Esophagus muscularis mucosa (tissue), 4 donors: ENCODE data around the gene ACAA2.

Experiments
- CTCF ChIP-seq, 3 experiments: fragments of 200-600 bp in 2 of 3; fragments of 450-650 bp in 1 of 3; sonication (generic) in 2 of 3; IDR thresholded peaks; one replicate each; pipeline ENCODE4 v1.5.1; 2017 to 2019; ENCODE audit warnings: antibody characterized with exemption in 3 of 3, mild to moderate bottlenecking in 2 of 3, moderate library complexity in 1 of 3
- EP300 ChIP-seq: sonication (generic); formaldehyde crosslinking; IDR thresholded peaks from one replicate; pipeline ENCODE4 v1.6.1; 2017; ENCODE audit warnings: antibody characterized with exemption
- POLR2A ChIP-seq: fragments of 450-650 bp; IDR thresholded peaks from one replicate; pipeline ENCODE4 v1.6.1; 2017; ENCODE audit warnings: antibody characterized with exemption, moderate library complexity, mild to moderate bottlenecking, low read depth
- POLR2AphosphoS5 ChIP-seq, 2 donors: sonication (generic); formaldehyde crosslinking; IDR thresholded peaks; one replicate each; pipeline ENCODE4 v1.6.1; 2017; ENCODE audit warnings: antibody characterized with exemption in 2 of 2

- no peak for TF ChIP-seq CTCF (IDR thresholded peaks at IDR 0.05)
- TF ChIP-seq EP300, result no peak
- TF ChIP-seq POLR2A, result no peak
- TF ChIP-seq POLR2AphosphoS5 (IDR thresholded peaks at IDR 0.05), result no peak
Observed at GRCh38 chr18:49857708-49858107, 44.4 kb upstream of the ACAA2 start.
